Measurements from ENCODE around the gene PLXNC1. TPM values are rescaled to one million over a fixed set of nuclear protein-coding genes. Genes with fewer than 3 reads are reported as not detected.
A peak's percentile ranks its signal among the peaks of the same experiment; 100 is the strongest.

Gene PLXNC1
- total and polyA plus RNA-seq, 2 donors (not counting 1 experiment from before 2014, with no cell fraction given) = 9.7 to 33.6 TPM

- Histone ChIP-seq H2AFZ (ENCODE audit: insufficient read depth, low read depth, low read length, poor library complexity, severe bottlenecking) (peak overlapping the region; percentile 72), H3K27ac (ENCODE audit: low read length in 2 of 2) (peak overlapping the region in 1 of 2 donors; percentile 56), H3K79me2 (ENCODE audit: control insufficient read depth, insufficient read depth, low read length) (peaks cover 32% of the 10 kb centered on the region), H3K4me2 (replicated peaks; ENCODE audit: low read depth, low read length, poor library complexity, severe bottlenecking) (peak overlapping the region; percentile 96), H4K20me1 (ENCODE audit: control insufficient read depth, insufficient read depth, low read length, poor library complexity, severe bottlenecking) (no peaks in the 10 kb centered on the region), H3K36me3 (replicated peaks in 1 of 2; ENCODE audit: control extremely low read depth in 1 of 2, control insufficient read depth in 1 of 2, extremely low read depth in 1 of 2, insufficient read depth in 2 of 2, low read length in 1 of 2) (no peaks in the 10 kb centered on the region), H3K4me3 (ENCODE audit: control extremely low read depth in 1 of 5, extremely low read depth in 1 of 5, insufficient read depth in 1 of 5, low read depth in 2 of 5, low read length in 4 of 5) (peak overlapping the region; percentile 49 to 80 (median 74)), H3K9ac (ENCODE audit: low read length) (peak overlapping the region; percentile 70), H3K9me3 (ENCODE audit: control extremely low read depth in 1 of 3, control insufficient read depth in 2 of 3, insufficient read depth in 1 of 3, low read length in 2 of 3) (no peaks in the 10 kb centered on the region), H3K4me1 (ENCODE audit: control insufficient read depth in 2 of 2, insufficient read depth in 2 of 2, low read length in 2 of 2) (peaks cover 23 to 32% of the 10 kb centered on the region in 2 donors), H3K27me3 (replicated peaks in 1 of 4; ENCODE audit: control extremely low read depth in 1 of 4, control insufficient read depth in 3 of 4, insufficient read depth in 4 of 4, low read length in 3 of 4) (no peaks in the 10 kb centered on the region)
- Mint-ChIP-seq H3K27ac (peak overlapping the region; percentile 90), H3K4me1 (peaks cover 48% of the 10 kb centered on the region), H3K4me3 (peak overlapping the region; percentile 91), H3K9me3 (ENCODE audit: insufficient read depth) (no peaks in the 10 kb centered on the region), H3K27me3 (no peaks in the 10 kb centered on the region)
- no peak for ATAC-seq (ENCODE audit: low read depth)
- WGBS (ENCODE audit: insufficient coverage) = 40% methylated on average over 10 of the region's 13 CpGs
- no peak for TF ChIP-seq EZH2 (IDR thresholded peaks at IDR 0.05; ENCODE audit: borderline replicate concordance, insufficient read depth, low read depth, low read length, poor library complexity, severe bottlenecking)
- TF ChIP-seq, protein P1, sequence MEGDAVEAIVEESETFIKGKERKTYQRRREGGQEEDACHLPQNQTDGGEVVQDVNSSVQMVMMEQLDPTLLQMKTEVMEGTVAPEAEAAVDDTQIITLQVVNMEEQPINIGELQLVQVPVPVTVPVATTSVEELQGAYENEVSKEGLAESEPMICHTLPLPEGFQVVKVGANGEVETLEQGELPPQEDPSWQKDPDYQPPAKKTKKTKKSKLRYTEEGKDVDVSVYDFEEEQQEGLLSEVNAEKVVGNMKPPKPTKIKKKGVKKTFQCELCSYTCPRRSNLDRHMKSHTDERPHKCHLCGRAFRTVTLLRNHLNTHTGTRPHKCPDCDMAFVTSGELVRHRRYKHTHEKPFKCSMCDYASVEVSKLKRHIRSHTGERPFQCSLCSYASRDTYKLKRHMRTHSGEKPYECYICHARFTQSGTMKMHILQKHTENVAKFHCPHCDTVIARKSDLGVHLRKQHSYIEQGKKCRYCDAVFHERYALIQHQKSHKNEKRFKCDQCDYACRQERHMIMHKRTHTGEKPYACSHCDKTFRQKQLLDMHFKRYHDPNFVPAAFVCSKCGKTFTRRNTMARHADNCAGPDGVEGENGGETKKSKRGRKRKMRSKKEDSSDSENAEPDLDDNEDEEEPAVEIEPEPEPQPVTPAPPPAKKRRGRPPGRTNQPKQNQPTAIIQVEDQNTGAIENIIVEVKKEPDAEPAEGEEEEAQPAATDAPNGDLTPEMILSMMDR (IDR thresholded peaks at IDR 0.05) = no peak
- CTCF ChIA-PET = interaction anchor here (1.2 to 4.9 kb wide), 5 partner anchors 13 to 387 kb away, joined by 4 to 56 read pairs (median 6); no protein-coding TSS in a partner anchor
- DNase-seq = no peak
- POLR2A ChIA-PET = interaction anchor here (0.7 kb wide), 2 partner anchors 115 to 362 kb away, joined by 5 to 8 read pairs; no protein-coding TSS in a partner anchor
- intact Hi-C loops (cut with micrococcal nuclease) = loop anchor here (5.0 to 10.0 kb wide), 4 partner anchors 170 to 730 kb away; no protein-coding TSS in a partner anchor
Measured at GRCh38 chr12:94147387-94147990, 888 bp upstream of the PLXNC1 start.

- CTCF ChIA-PET = interaction anchor here (0.6 to 2.7 kb wide), 15 partner anchors 14 to 1386 kb away, joined by 3 to 10 read pairs (median 4); no protein-coding TSS in a partner anchor
- intact Hi-C loops (cut with micrococcal nuclease) = loop anchor here (1.0 to 10.0 kb wide), 8 partner anchors 60 to 729 kb away; no protein-coding TSS in a partner anchor
- Histone ChIP-seq H3K4me3 (ENCODE audit: control extremely low read depth in 1 of 5, extremely low read depth in 1 of 5, insufficient read depth in 1 of 5, low read depth in 2 of 5, low read length in 4 of 5) (peak overlapping the region; percentile 30 to 80 (median 74)), H3K4me2 (replicated peaks; ENCODE audit: low read depth, low read length, poor library complexity, severe bottlenecking) (peak overlapping the region; percentile 96), H3K9ac (ENCODE audit: low read length) (peak overlapping the region; percentile 85), H3K27ac (ENCODE audit: low read length in 2 of 2) (no peak overlapping the region), H3K27me3 (replicated peaks in 1 of 4; ENCODE audit: control extremely low read depth in 1 of 4, control insufficient read depth in 3 of 4, insufficient read depth in 4 of 4, low read length in 3 of 4) (no peaks in the 10 kb centered on the region), H2AFZ (ENCODE audit: insufficient read depth, low read depth, low read length, poor library complexity, severe bottlenecking) (peak overlapping the region; percentile 86), H4K20me1 (ENCODE audit: control insufficient read depth, insufficient read depth, low read length, poor library complexity, severe bottlenecking) (no peaks in the 10 kb centered on the region), H3K9me3 (ENCODE audit: control extremely low read depth in 1 of 3, control insufficient read depth in 2 of 3, insufficient read depth in 1 of 3, low read length in 2 of 3) (no peaks in the 10 kb centered on the region), H3K4me1 (ENCODE audit: control insufficient read depth in 2 of 2, insufficient read depth in 2 of 2, low read length in 2 of 2) (peaks cover 25 to 42% of the 10 kb centered on the region in 2 donors), H3K79me2 (ENCODE audit: control insufficient read depth, insufficient read depth, low read length) (peaks cover 43% of the 10 kb centered on the region), H3K36me3 (replicated peaks in 1 of 2; ENCODE audit: control extremely low read depth in 1 of 2, control insufficient read depth in 1 of 2, extremely low read depth in 1 of 2, insufficient read depth in 2 of 2, low read length in 1 of 2) (no peaks in the 10 kb centered on the region)
- WGBS (ENCODE audit: insufficient coverage) = under 1% methylated on average over 61 of the region's 62 CpGs
- TF ChIP-seq, protein P1 (IDR thresholded peaks at IDR 0.05) = no peak
- TF ChIP-seq EZH2 (IDR thresholded peaks at IDR 0.05; ENCODE audit: borderline replicate concordance, insufficient read depth, low read depth, low read length, poor library complexity, severe bottlenecking) = no peak
- peak; percentile 6 for ATAC-seq (ENCODE audit: low read depth)
- Mint-ChIP-seq H3K27ac (peak overlapping the region; percentile 82), H3K4me3 (peak overlapping the region; percentile 99), H3K27me3 (no peaks in the 10 kb centered on the region), H3K4me1 (peaks cover 60% of the 10 kb centered on the region), H3K9me3 (ENCODE audit: insufficient read depth) (no peaks in the 10 kb centered on the region)
- peak; percentile 82 for DNase-seq
- POLR2A ChIA-PET = interaction anchor here (0.7 to 1.8 kb wide), 6 partner anchors 9 to 470 kb away, joined by 3 to 7 read pairs (median 5); no protein-coding TSS in a partner anchor
Measured at GRCh38 chr12:94148739-94149118, 352 bp downstream of the PLXNC1 start.

Data from B cell (primary cell).